ENCODE data around the gene CMTM3. TPM values are rescaled to one million over a fixed set of nuclear protein-coding genes. Genes with fewer than 3 reads are reported as not detected.

CMTM3 gene
- total and polyA plus RNA-seq, 9 of the 15 experiments (the other 6 are each of a cell fraction or from before 2014, with no cell fraction given) = 4.6 to 33.4 (median 17.5) TPM

- no peak for TF ChIP-seq CCAR2 (IDR thresholded peaks at IDR 0.05; ENCODE audit: low read depth, low read length)
- TF ChIP-seq RFX5 (IDR thresholded peaks at IDR 0.05; ENCODE audit: low read depth, low read length) = no peak
- no peak for TF ChIP-seq E2F8 (IDR thresholded peaks at IDR 0.05; ENCODE audit: low read depth, partially characterized antibody)
- peak in 1 of 2 experiments; percentile 63; a peak in 1 of 4 replicates for TF ChIP-seq UBTF (IDR thresholded peaks at IDR 0.05; ENCODE audit: borderline replicate concordance in 1 of 2, low read depth in 2 of 2, low read length in 2 of 2)
Measured at GRCh38 chr16:66617728-66618127, 13.2 kb downstream of the CMTM3 start (continued).
